ENCODE data around the gene DYSF.

GRCh38 chr2:71517851-71518250, 64.5 kb downstream of the DYSF start:
- TF ChIP-seq, protein P1, sequence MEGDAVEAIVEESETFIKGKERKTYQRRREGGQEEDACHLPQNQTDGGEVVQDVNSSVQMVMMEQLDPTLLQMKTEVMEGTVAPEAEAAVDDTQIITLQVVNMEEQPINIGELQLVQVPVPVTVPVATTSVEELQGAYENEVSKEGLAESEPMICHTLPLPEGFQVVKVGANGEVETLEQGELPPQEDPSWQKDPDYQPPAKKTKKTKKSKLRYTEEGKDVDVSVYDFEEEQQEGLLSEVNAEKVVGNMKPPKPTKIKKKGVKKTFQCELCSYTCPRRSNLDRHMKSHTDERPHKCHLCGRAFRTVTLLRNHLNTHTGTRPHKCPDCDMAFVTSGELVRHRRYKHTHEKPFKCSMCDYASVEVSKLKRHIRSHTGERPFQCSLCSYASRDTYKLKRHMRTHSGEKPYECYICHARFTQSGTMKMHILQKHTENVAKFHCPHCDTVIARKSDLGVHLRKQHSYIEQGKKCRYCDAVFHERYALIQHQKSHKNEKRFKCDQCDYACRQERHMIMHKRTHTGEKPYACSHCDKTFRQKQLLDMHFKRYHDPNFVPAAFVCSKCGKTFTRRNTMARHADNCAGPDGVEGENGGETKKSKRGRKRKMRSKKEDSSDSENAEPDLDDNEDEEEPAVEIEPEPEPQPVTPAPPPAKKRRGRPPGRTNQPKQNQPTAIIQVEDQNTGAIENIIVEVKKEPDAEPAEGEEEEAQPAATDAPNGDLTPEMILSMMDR (conservative IDR thresholded peaks at IDR 0.05; ENCODE audit: low read depth, low read length), result no peak
- TF ChIP-seq EZH2 (IDR thresholded peaks at IDR 0.05; ENCODE audit: borderline replicate concordance, low read depth, low read length, poor library complexity, severe bottlenecking), result no peak
